Stromal cell of bone marrow (primary cell): ENCODE measurements around the gene VWA2.
"Not testable (repeated sequence)": the region's sequence is repeated elsewhere in the genome, so short reads cannot be mapped to it uniquely, and the experiment has no call there.

Experiments
- DNase-seq: peaks from one replicate; pipeline ENCODE4 v3.0.0-alpha.2; 2012; ENCODE audit warnings: low read depth

Gene VWA2

DNA sequence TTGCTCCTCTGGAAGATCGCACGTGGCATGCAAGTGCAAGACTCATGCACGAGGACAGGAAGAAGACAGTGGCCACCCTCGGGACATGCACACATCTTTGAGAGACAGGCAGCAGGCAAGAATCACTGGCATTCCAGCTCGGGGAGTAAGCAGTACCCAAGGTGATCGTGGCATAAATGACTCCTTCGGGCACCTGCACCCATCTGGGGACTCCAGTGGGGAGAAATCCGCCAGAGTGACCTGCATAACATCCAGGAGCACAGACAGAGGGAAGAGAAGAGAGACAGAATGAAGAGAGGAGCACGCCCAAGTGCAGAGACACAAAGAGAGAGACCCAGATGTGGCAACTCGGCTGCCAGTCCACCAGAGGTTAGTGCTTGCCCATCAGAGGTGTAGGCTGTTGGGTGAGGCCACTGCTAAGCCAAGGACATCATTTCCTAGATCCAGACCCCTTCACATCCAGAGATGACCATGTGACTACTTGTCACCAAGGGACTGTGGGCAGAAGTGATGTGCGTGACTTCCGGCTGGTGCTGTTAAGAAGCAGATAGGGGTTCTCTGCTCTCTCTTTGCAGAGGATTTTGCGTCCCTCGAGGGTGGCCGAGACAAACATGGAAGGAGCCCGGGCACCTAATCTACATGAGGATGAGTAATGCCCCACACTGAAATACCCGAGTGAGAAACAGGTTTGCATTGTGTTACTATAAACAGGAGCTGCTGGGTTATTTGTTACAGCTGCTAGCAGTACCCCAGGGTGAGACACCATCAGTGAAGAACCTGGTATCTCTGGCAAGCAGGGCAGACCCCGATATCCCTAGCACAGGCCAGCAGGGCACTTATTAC, 80.6 kb downstream of the VWA2 start:
- no peak for DNase-seq

GRCh38 chr10:114320249-114321116, 81.4 kb downstream of the VWA2 start:
- DNase-seq, result no peak

GRCh38 chr10:114322344-114322743, 83.3 kb downstream of the VWA2 start:
- DNase-seq, result no peak

DNA sequence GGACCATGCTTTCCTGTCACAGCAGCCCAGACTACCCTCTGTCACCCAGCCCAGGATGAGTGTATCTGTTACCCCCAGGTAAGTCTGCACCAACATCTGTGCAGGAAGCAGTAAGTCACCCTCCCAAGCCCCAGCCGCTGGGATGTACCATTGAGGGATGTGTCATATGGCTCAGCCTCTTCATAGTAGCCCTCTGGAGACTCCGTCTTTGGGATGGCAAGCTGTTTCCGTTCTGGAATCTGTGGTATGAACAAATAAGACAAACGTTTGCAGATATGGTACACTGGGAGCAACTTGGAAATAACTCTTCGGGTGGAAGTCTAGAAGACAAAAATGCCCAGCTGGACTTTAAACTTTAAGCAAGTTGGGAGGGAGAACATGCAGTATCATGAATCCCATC, 84.0 kb downstream of the VWA2 start:
- no peak for DNase-seq

DNA sequence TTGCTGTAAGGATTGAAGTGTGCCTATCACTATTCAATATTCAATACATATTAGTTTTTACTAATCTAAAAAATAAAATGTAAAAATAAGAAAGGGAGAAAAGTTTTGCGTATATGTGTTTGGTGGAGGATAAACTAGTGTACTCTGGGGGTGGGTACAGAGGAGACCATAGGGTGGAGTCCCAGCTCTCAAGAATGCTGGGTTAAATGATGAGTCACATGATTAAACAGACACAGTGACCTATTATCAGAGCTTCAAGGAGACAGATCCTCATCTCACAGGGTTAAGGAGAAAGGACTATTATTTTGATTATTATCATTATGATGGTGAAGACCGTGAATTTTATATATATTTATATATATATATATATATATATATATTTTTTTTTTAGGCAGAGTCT, 87.7 kb downstream of the VWA2 start:
- DNase-seq, result no peak

GRCh38 chr10:114327537-114328440, 88.7 kb downstream of the VWA2 start:
- DNase-seq, result no peak

DNA sequence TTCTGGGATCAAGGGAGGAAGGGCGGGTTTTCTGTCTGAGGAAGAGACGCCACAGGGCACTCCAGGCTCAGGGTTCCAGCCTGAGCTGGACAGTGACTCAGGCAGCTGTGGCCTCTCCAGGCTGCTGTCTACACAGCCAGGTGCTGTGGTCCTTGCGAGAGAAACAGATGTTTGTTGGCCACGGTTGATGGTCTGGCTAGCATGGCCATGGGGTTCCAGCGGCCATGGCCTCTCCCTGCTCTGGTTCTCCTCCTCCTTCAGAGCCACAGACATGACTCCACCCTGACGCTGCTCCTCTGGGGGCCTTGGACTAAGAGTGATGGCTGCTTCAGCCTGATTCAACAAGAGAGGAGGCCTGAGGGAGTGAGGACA, 89.4 kb downstream of the VWA2 start:
- no peak for DNase-seq

GRCh38 chr10:114328874-114329273, 89.8 kb downstream of the VWA2 start:
- DNase-seq, result no peak

DNA sequence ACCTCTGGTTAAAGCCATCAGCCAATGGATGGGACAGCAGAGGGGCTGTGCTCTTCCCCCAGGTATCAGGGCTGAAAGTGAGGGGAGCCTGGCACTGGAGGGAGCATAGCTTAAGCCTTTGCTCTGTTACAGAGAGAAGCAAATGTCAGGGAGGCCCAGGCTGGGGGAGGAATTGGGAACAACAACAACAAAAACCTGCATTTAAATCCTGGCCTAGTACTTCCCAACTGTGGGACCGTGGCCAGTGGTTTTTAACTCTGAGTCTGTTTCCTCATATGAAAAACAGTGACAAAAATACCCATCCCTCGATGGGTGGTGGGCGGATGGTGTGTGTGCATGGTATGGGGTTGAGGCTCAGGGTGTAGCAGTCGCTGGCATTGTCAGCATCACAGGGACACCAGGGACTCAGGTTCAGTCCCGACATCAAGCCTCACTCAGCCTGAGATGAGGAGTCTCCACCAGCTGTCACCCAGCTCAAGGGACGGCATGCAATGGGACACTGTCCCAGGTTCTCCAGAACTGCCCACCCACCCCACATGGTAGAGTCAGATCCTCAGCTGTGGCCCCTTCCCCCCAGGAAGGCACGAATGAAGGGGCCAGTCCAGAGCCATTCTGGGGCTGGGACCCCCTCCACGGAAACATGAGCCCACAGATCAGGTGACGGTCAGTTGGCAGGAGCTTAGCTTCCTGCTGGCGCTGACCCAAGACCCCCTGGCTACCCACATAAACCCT, 90.7 kb downstream of the VWA2 start:
- no peak for DNase-seq

- DNase-seq, result no peak
Measured at GRCh38 chr10:114332301-114333192, 93.5 kb downstream of the VWA2 start.

GRCh38 chr10:114333441-114333840, 94.4 kb downstream of the VWA2 start:
- not testable (repeated sequence) for DNase-seq

- no peak for DNase-seq
Measured at GRCh38 chr10:114334301-114334700, 95.2 kb downstream of the VWA2 start.

DNA sequence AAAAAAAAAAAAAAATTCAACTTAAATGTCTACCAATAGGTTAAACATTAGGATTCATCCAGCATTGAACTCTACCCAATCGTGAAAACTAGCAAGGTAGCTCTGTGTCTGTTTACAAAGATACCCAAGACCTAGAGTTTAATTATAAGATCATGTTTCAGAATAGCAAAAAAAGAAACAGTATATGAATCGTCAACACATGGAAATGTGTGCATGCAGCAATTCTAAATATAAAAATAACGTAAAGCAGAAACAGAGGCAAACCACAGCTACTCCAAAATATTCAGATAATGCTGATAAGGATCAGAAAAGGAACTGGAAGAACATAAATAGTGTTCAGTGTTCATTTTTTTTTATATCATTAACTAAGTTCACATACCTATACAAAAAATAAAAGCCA, 96.6 kb downstream of the VWA2 start:
- no peak for DNase-seq

DNA sequence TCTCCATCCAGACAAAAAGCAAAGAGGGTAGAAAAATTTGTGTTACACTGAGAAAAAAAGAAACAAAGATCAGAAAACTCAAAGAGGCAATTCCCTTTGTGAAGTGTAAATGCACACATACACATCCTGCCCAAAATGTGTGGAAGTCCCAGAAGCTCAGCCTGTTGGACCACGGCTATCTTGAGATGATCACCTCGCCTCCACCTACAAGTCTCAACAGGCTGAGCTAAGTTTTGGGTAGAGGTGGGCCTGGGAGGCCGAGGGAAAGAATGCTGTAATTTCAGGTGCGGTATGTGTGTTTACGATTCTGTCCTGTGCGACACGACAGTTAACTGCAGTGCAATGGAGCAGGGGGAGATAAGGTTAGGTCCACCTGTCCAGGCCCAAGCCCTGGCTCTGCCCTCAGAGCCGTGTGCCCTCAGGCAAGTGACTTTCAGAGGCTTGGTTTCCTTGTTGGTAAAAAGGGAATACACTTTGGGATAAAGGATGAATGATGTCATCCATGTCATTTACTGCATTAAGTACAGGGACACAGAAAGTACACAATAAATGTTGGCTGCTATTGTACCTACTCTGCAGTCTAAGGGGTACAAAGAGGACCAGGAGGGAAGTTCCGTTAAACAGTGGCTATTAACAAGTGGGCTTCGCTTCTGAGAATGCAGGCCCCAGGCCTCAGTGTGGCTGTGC, 97.9 kb downstream of the VWA2 start:
- DNase-seq, result no peak

GRCh38 chr10:114337510-114338462, 98.7 kb downstream of the VWA2 start:
- DNase-seq, result no peak

DNA sequence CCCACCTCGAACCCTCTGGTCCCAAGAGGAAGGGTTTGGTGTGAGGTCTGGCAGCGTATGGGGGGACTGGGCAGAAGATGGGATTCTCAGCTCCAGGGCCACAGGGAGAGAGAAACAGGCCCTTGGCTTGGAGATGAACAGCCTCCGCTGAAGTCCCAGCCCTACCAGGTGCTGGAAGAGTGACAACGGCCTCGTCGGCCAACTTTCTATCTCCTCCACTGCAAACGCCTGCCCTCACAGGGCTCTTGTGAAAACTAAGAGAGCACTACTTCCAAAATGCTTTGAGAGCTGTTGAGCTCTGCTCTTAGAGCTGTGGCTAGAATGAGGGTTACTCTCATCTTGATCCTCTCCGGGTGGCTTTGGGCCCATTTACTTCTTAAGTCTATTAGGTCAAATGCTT, 101.8 kb downstream of the VWA2 start:
- DNase-seq, result no peak
